NCI-H526 (cell line): ENCODE data around the gene PROX1.

Experiments
- DNase-seq, 2 experiments: peaks; one replicate each; lab custom pipeline; 2025; lab: John Stamatoyannopoulos, UW

The PROX1 gene

DNA sequence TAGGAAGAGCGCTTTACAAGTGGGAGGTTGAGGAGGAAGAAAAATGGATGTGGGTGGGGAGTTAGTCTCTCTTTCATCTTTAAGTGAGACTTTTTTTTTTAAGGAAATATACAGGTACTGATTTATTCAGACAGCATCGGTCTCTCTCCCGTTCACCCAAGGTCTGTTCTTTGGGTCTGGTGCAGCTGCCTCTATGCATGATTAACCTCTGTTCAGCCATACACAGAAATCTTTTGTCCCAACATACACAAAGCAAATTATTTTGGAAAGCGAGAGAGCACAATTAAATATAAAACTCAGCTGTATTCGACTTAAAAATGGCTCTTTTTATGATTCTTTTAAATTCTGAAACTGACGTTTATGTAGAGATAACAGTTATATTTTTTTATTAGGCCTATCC, 11.0 kb downstream of the PROX1 start:
- peak in 1 of 2 experiments; percentile 27 for DNase-seq

GRCh38 chr1:213999732-214000131, 12.0 kb downstream of the PROX1 start:
- DNase-seq, result no peak

GRCh38 chr1:214002060-214002459, 14.3 kb downstream of the PROX1 start:
- DNase-seq, result peak; percentile 84 to 91

- DNase-seq, result peak; percentile 84 to 91
Measured at GRCh38 chr1:214002472-214002871, 14.7 kb downstream of the PROX1 start.

DNA sequence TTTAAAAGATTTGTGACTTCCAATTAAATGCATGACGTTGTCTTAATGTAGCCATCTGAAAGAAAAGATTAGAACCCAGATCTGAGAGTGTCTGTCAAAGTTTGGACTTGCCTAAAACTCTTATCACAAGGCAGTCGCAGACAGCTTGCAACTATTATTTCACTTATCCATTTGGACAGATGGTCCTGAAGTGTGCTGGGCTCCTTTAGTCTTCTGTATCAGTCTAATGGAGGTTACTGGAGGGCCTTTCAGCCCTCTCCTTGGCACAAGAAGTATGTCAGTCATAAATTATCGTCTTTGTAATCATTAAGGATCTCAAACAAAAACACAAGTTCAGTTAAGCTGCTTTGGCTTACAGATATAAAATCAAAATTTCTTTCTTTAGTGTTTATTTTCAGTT, 15.5 kb downstream of the PROX1 start:
- DNase-seq, result no peak

- DNase-seq, result no peak
Measured at GRCh38 chr1:214004014-214004413, 16.2 kb downstream of the PROX1 start.

- no peak for DNase-seq
Measured at GRCh38 chr1:214004795-214005194, 17.0 kb downstream of the PROX1 start.

- DNase-seq, result no peak
Measured at GRCh38 chr1:214005708-214006107, 17.9 kb downstream of the PROX1 start.

- DNase-seq, result no peak
Measured at GRCh38 chr1:214006845-214007244, 19.1 kb downstream of the PROX1 start.

DNA sequence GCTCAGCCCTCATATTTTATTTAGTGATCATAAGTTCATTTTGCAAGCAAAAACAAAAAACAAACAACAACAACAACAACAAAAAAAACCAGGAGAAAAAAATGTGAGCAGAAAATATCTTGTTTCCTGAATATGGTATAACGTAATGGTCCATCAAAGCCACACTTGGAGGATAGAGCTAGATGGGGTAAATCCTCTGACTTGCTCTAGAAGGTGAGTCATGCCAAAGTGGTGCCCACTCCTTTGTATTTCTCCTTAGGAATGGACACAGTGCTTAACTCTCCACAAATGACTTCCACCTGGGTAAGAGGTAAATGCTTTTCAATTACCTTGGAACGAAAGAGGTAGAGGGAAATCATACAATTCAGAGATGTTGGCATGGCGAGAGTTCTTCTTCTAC, 20.6 kb downstream of the PROX1 start:
- no peak for DNase-seq

GRCh38 chr1:214008791-214009422, 21.1 kb downstream of the PROX1 start:
- DNase-seq, result no peak

DNA sequence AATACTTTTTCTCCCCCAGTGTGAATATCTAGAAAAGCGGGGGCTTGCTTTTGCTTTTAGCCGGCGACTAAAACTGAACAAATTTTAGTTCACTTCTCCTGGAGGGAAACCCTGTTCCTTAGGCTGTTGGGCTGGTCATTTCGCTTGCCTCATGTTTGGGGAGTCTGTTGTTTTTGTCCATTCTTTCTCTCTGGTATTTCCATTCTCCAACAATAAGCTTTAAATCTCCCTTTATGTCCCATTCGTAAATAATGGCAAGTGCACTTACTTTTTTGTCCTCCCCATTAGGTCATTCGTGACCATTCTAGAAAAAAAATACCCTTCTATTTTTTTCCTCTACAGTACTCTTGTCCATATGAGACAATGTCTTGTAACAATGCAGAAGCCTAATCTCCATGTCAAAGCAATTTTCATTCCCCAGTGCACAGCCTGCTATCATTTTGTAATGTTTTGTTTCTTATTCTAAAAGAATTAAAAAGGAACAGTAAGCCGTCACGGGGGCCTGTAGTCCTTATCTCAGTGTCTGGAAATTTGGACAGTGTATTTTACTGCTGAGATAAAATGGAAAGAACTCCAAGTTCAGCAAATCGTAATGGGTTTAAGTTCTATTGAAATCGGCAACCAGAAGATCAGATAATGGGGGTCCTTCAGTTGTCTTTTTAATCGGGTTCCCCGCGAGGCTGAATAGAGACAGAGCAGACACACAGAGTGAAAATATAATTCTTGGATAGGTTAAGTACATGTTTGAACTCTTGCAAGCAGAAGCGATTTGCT, 21.8 kb downstream of the PROX1 start:
- no peak for DNase-seq

GRCh38 chr1:214010197-214010573, 22.4 kb downstream of the PROX1 start:
- no peak for DNase-seq

GRCh38 chr1:214010717-214011116, 22.9 kb downstream of the PROX1 start:
- no peak for DNase-seq

GRCh38 chr1:214012418-214012817, 24.6 kb downstream of the PROX1 start:
- no peak for DNase-seq

- DNase-seq, result no peak
Measured at GRCh38 chr1:214013614-214014377, 26.0 kb downstream of the PROX1 start.

GRCh38 chr1:214014730-214015129, 27.0 kb downstream of the PROX1 start:
- no peak for DNase-seq

GRCh38 chr1:214017191-214017982, 29.6 kb downstream of the PROX1 start:
- DNase-seq, result no peak

DNA sequence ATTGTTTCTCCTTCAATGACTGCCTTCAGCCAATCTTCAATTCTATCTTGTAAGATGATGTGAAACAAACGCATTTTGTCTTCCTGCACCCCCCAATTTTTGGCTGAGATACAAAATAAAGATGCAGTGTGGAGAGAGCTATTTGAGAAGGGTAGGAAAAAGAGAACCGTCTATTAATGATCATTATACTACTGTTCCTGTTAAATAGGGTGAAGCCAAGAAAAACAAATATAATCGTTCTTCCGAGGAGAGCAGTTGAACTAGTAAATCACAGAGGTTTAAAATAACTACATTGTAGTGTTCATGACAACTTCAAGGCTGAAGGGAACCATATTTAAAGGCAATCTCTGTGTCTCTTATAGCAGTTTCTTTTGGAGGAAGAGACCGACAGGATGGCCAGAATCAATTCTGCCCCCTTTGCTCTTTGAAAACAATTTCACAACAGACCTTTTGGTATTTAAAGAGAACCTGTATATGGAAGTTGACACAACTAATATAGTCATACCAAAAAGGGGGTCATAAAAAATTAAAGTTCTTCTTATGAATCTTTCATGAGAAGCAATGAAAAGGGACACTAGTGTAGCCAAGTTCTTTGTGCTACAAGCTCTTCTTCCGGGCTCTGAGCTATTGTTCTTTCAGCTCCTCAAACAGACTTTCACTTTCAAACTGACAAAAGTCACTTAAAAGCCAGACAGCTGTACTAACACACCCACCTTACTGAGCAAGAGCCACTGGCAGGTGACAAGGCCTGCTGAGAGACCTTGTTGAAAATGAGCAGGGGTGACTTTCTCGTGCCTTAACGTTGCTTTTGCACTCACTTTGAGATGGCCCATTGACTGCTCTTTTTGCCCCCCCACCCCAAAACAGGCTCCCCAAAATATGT, 30.9 kb downstream of the PROX1 start:
- no peak for DNase-seq

- DNase-seq, result no peak
Measured at GRCh38 chr1:214019499-214019898, 31.7 kb downstream of the PROX1 start.

- no peak for DNase-seq
Measured at GRCh38 chr1:214021321-214021720, 33.5 kb downstream of the PROX1 start.
